Measurements from ENCODE around the gene EPHB1.

Gene EPHB1

GRCh38 chr3:135248213-135248612, 453.2 kb downstream of the EPHB1 start:
- no peaks in the 10 kb centered on the region for H3K9me3 ChIP-seq (ENCODE audit: control insufficient read depth in 1 of 2, low read length in 2 of 2)
- H3K27me3 ChIP-seq (ENCODE audit: control insufficient read depth in 1 of 2, insufficient read depth in 2 of 2, low read length in 2 of 2): no peaks in the 10 kb centered on the region
- H3K4me3 ChIP-seq (ENCODE audit: low read depth in 1 of 2, low read length in 2 of 2): no peak overlapping the region
- no peak overlapping the region for H3K9ac ChIP-seq (ENCODE audit: low read depth in 1 of 2, low read length in 2 of 2)
- H3K36me3 ChIP-seq (ENCODE audit: control insufficient read depth in 1 of 2, insufficient read depth in 2 of 2, low read length in 2 of 2): no peaks in the 10 kb centered on the region
- no peaks in the 10 kb centered on the region for H3K4me1 ChIP-seq (ENCODE audit: control insufficient read depth in 1 of 2, insufficient read depth in 2 of 2, low read length in 2 of 2)
- no peak overlapping the region for H3K27ac ChIP-seq (ENCODE audit: low read depth, low read length)

- no peaks in the 10 kb centered on the region for H3K27me3 ChIP-seq (ENCODE audit: control insufficient read depth in 1 of 2, insufficient read depth in 2 of 2, low read length in 2 of 2)
- no peak overlapping the region for H3K4me3 ChIP-seq (ENCODE audit: low read depth in 1 of 2, low read length in 2 of 2)
- H3K36me3 ChIP-seq (ENCODE audit: control insufficient read depth in 1 of 2, insufficient read depth in 2 of 2, low read length in 2 of 2): no peaks in the 10 kb centered on the region
- no peaks in the 10 kb centered on the region for H3K4me1 ChIP-seq (ENCODE audit: control insufficient read depth in 1 of 2, insufficient read depth in 2 of 2, low read length in 2 of 2)
- no peak overlapping the region for H3K27ac ChIP-seq (ENCODE audit: low read depth, low read length)
- H3K9ac ChIP-seq (ENCODE audit: low read depth in 1 of 2, low read length in 2 of 2): no peak overlapping the region
- H3K9me3 ChIP-seq (ENCODE audit: control insufficient read depth in 1 of 2, low read length in 2 of 2): no peaks in the 10 kb centered on the region
Observed at GRCh38 chr3:135249186-135249585, 454.1 kb downstream of the EPHB1 start.

- H3K4me1 ChIP-seq (ENCODE audit: control insufficient read depth in 1 of 2, insufficient read depth in 2 of 2, low read length in 2 of 2): no peaks in the 10 kb centered on the region
- no peak overlapping the region for H3K27ac ChIP-seq (ENCODE audit: low read depth, low read length)
- no peaks in the 10 kb centered on the region for H3K27me3 ChIP-seq (ENCODE audit: control insufficient read depth in 1 of 2, insufficient read depth in 2 of 2, low read length in 2 of 2)
- no peaks in the 10 kb centered on the region for H3K9me3 ChIP-seq (ENCODE audit: control insufficient read depth in 1 of 2, low read length in 2 of 2)
- H3K36me3 ChIP-seq (ENCODE audit: control insufficient read depth in 1 of 2, insufficient read depth in 2 of 2, low read length in 2 of 2): no peaks in the 10 kb centered on the region
- no peak overlapping the region for H3K9ac ChIP-seq (ENCODE audit: low read depth in 1 of 2, low read length in 2 of 2)
- H3K4me3 ChIP-seq (ENCODE audit: low read depth in 1 of 2, low read length in 2 of 2): no peak overlapping the region
Observed at GRCh38 chr3:135258916-135259315, 463.9 kb downstream of the EPHB1 start.

GRCh38 chr3:135260025-135260424, 465.0 kb downstream of the EPHB1 start:
- Histone ChIP-seq H3K36me3 (ENCODE audit: control insufficient read depth in 1 of 2, insufficient read depth in 2 of 2, low read length in 2 of 2) (no peaks in the 10 kb centered on the region), H3K27ac (ENCODE audit: low read depth, low read length) (no peak overlapping the region), H3K4me1 (ENCODE audit: control insufficient read depth in 1 of 2, insufficient read depth in 2 of 2, low read length in 2 of 2) (no peaks in the 10 kb centered on the region), H3K27me3 (ENCODE audit: control insufficient read depth in 1 of 2, insufficient read depth in 2 of 2, low read length in 2 of 2) (no peaks in the 10 kb centered on the region), H3K9ac (ENCODE audit: low read depth in 1 of 2, low read length in 2 of 2) (no peak overlapping the region), H3K9me3 (ENCODE audit: control insufficient read depth in 1 of 2, low read length in 2 of 2) (no peaks in the 10 kb centered on the region), H3K4me3 (ENCODE audit: low read depth in 1 of 2, low read length in 2 of 2) (no peak overlapping the region)

GRCh38 chr3:135261214-135261775, 466.2 kb downstream of the EPHB1 start:
- H3K9ac ChIP-seq (ENCODE audit: low read depth in 1 of 2, low read length in 2 of 2): no peak overlapping the region
- H3K36me3 ChIP-seq (ENCODE audit: control insufficient read depth in 1 of 2, insufficient read depth in 2 of 2, low read length in 2 of 2): no peaks in the 10 kb centered on the region
- no peaks in the 10 kb centered on the region for H3K9me3 ChIP-seq (ENCODE audit: control insufficient read depth in 1 of 2, low read length in 2 of 2)
- no peak overlapping the region for H3K4me3 ChIP-seq (ENCODE audit: low read depth in 1 of 2, low read length in 2 of 2)
- no peak overlapping the region for H3K27ac ChIP-seq (ENCODE audit: low read depth, low read length)
- H3K4me1 ChIP-seq (ENCODE audit: control insufficient read depth in 1 of 2, insufficient read depth in 2 of 2, low read length in 2 of 2): no peaks in the 10 kb centered on the region
- no peaks in the 10 kb centered on the region for H3K27me3 ChIP-seq (ENCODE audit: control insufficient read depth in 1 of 2, insufficient read depth in 2 of 2, low read length in 2 of 2)

GRCh38 chr3:135261916-135262315, 466.9 kb downstream of the EPHB1 start:
- Histone ChIP-seq H3K9me3 (ENCODE audit: control insufficient read depth in 1 of 2, low read length in 2 of 2) (no peaks in the 10 kb centered on the region), H3K9ac (ENCODE audit: low read depth in 1 of 2, low read length in 2 of 2) (no peak overlapping the region), H3K27ac (ENCODE audit: low read depth, low read length) (no peak overlapping the region), H3K4me1 (ENCODE audit: control insufficient read depth in 1 of 2, insufficient read depth in 2 of 2, low read length in 2 of 2) (no peaks in the 10 kb centered on the region), H3K27me3 (ENCODE audit: control insufficient read depth in 1 of 2, insufficient read depth in 2 of 2, low read length in 2 of 2) (no peaks in the 10 kb centered on the region), H3K4me3 (ENCODE audit: low read depth in 1 of 2, low read length in 2 of 2) (no peak overlapping the region), H3K36me3 (ENCODE audit: control insufficient read depth in 1 of 2, insufficient read depth in 2 of 2, low read length in 2 of 2) (no peaks in the 10 kb centered on the region)

- no peaks in the 10 kb centered on the region for H3K36me3 ChIP-seq (ENCODE audit: control insufficient read depth in 1 of 2, insufficient read depth in 2 of 2, low read length in 2 of 2)
- H3K4me3 ChIP-seq (ENCODE audit: low read depth in 1 of 2, low read length in 2 of 2): no peak overlapping the region
- no peaks in the 10 kb centered on the region for H3K27me3 ChIP-seq (ENCODE audit: control insufficient read depth in 1 of 2, insufficient read depth in 2 of 2, low read length in 2 of 2)
- H3K27ac ChIP-seq (ENCODE audit: low read depth, low read length): no peak overlapping the region
- no peak overlapping the region for H3K9ac ChIP-seq (ENCODE audit: low read depth in 1 of 2, low read length in 2 of 2)
- H3K9me3 ChIP-seq (ENCODE audit: control insufficient read depth in 1 of 2, low read length in 2 of 2): no peaks in the 10 kb centered on the region
- no peaks in the 10 kb centered on the region for H3K4me1 ChIP-seq (ENCODE audit: control insufficient read depth in 1 of 2, insufficient read depth in 2 of 2, low read length in 2 of 2)
Observed at GRCh38 chr3:135262441-135262840, 467.4 kb downstream of the EPHB1 start.

GRCh38 chr3:135263331-135263730, 468.3 kb downstream of the EPHB1 start:
- no peak overlapping the region for H3K27ac ChIP-seq (ENCODE audit: low read depth, low read length)
- H3K4me3 ChIP-seq (ENCODE audit: low read depth in 1 of 2, low read length in 2 of 2): no peak overlapping the region
- no peaks in the 10 kb centered on the region for H3K4me1 ChIP-seq (ENCODE audit: control insufficient read depth in 1 of 2, insufficient read depth in 2 of 2, low read length in 2 of 2)
- H3K9me3 ChIP-seq (ENCODE audit: control insufficient read depth in 1 of 2, low read length in 2 of 2): no peaks in the 10 kb centered on the region
- H3K36me3 ChIP-seq (ENCODE audit: control insufficient read depth in 1 of 2, insufficient read depth in 2 of 2, low read length in 2 of 2): no peaks in the 10 kb centered on the region
- H3K9ac ChIP-seq (ENCODE audit: low read depth in 1 of 2, low read length in 2 of 2): no peak overlapping the region
- H3K27me3 ChIP-seq (ENCODE audit: control insufficient read depth in 1 of 2, insufficient read depth in 2 of 2, low read length in 2 of 2): no peaks in the 10 kb centered on the region

GRCh38 chr3:135267487-135267886, 472.4 kb downstream of the EPHB1 start:
- Histone ChIP-seq H3K36me3 (ENCODE audit: control insufficient read depth in 1 of 2, insufficient read depth in 2 of 2, low read length in 2 of 2) (no peaks in the 10 kb centered on the region), H3K4me3 (ENCODE audit: low read depth in 1 of 2, low read length in 2 of 2) (no peak overlapping the region), H3K4me1 (ENCODE audit: control insufficient read depth in 1 of 2, insufficient read depth in 2 of 2, low read length in 2 of 2) (no peaks in the 10 kb centered on the region), H3K9me3 (ENCODE audit: control insufficient read depth in 1 of 2, low read length in 2 of 2) (no peaks in the 10 kb centered on the region), H3K9ac (ENCODE audit: low read depth in 1 of 2, low read length in 2 of 2) (no peak overlapping the region), H3K27ac (ENCODE audit: low read depth, low read length) (no peak overlapping the region), H3K27me3 (ENCODE audit: control insufficient read depth in 1 of 2, insufficient read depth in 2 of 2, low read length in 2 of 2) (no peaks in the 10 kb centered on the region)

GRCh38 chr3:135268941-135269532, 474.0 kb downstream of the EPHB1 start:
- no peaks in the 10 kb centered on the region for H3K4me1 ChIP-seq (ENCODE audit: control insufficient read depth in 1 of 2, insufficient read depth in 2 of 2, low read length in 2 of 2)
- no peak overlapping the region for H3K27ac ChIP-seq (ENCODE audit: low read depth, low read length)
- no peak overlapping the region for H3K9ac ChIP-seq (ENCODE audit: low read depth in 1 of 2, low read length in 2 of 2)
- H3K9me3 ChIP-seq (ENCODE audit: control insufficient read depth in 1 of 2, low read length in 2 of 2): no peaks in the 10 kb centered on the region
- H3K4me3 ChIP-seq (ENCODE audit: low read depth in 1 of 2, low read length in 2 of 2): no peak overlapping the region
- no peaks in the 10 kb centered on the region for H3K27me3 ChIP-seq (ENCODE audit: control insufficient read depth in 1 of 2, insufficient read depth in 2 of 2, low read length in 2 of 2)
- no peaks in the 10 kb centered on the region for H3K36me3 ChIP-seq (ENCODE audit: control insufficient read depth in 1 of 2, insufficient read depth in 2 of 2, low read length in 2 of 2)

All from duodenal mucosa (tissue), 2 donors.